ENCODE data around the gene CES2.
"Not testable (repeated sequence)": the region's sequence is repeated elsewhere in the genome, so short reads cannot be mapped to it uniquely, and the experiment has no call there.

CES2 gene

DNA sequence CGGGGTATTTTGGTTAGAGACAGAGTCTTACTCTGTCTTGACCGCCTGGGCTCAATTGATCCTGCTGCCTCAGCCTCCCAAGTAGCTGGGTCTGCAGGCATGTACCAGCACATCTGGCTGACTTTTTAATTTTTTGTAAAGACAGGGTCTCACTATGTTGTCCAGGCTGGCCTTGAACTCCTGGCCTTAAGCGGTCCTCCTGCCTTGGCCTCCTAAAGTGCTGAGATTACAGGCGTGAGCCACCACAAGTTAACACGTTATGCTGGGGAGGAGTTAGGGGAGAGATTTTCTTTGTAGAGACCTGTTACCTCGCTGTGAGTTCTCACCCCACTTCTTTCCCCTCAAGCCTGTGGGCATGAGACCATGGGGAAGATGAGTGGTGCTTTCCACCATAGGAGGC is 51.2 kb downstream of the CES2 start:
- DNase-seq: no peak

DNA sequence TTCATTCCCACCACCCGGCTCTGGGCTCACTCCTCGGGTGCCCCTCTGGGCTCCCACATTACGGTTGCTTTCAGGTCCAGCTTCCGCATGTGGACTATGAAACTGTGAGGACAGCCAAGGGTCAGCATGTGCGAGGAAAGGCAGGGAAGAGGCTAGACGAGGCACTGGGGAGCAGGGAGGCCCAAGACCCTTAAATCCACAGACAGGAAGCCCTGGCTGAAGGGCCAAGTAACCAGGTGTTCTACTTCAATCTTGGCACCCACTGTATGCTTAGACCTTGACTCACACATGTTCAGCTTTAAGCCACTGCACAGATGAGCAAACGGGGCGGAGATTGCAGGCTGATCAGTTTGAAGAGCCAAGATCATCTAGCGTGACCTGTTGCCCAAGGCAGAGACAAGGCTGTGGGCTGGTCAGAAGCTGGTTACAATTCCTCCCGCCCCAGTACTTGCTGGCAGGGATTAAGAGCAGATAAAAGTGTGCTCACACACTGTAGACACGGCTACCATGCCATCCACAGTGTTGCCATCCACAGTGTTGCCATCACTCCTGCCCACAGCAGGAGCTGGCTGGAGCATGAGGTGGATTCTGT is 53.0 kb downstream of the CES2 start, which contains the start of gene CES4A:
Gene CES4A, plus strand, starts transcription at position 393 of the 592 bp plus-strand sequence. Its CDS starts 184 bp downstream, at position 577.
- no peak for DNase-seq

DNA sequence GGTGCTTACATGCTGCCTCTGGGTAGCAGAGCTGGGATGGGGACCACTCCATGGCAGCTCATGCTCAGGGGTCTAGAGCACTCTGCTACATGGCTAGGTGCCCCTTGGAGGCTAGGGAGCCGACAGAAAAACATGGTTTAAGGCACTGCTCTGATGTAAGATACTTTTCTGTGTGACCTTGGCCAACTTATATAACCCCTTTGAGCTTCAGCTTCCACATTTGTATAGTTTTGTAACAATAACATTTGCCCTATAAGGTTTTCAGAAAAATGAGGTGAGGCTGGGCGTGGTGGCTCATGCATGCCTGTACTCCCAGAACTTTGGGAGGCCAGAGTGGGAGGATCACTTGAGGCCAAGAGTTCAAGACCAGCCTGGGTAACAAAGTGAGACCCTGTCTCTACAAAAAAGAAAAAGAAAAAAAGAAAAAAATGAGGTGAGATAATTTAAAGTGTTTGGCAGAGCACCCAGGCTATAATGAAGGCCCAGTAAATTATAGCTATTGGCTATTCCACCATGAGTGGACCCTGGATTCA is 56.3 kb downstream of the CES2 start:
- DNase-seq: no peak

DNA sequence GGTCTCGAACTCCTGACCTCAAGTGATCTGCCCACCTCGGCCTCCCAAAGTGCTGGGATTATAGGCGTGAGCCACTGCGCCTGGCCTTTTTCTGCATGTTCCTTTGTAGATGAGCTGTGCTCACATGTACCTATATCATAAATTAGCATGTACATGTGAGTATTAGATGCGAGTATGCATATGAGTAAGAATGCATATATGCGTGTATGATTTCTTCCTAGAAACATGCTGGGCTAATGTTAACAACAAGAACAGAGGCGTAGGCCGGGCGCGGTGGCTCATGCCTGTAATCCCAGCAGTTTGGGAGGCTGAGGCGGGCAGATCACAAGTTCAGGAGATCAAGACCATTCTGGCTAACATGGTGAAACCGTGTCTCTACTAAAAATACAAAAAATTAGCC is 58.2 kb downstream of the CES2 start:
- not testable (repeated sequence) for DNase-seq
